Upper lobe of right lung (tissue), 1 donor: Measurements from ENCODE around the gene CCND3. TPM values are rescaled to one million over a fixed set of nuclear protein-coding genes. Genes with fewer than 3 reads are reported as not detected.

ENCODE experiments used
- ATAC-seq: fragments of 200-7000 bp; cut with Tn5 transposase; one replicate; pipeline ENCODE4 v1.9.1; 2020; ENCODE audit warnings: mild to moderate bottlenecking, moderate library complexity
- DNase-seq: peaks from one replicate; pipeline ENCODE4 v3.0.0-alpha.2; 2020
- H3K27ac ChIP-seq: fragments of 200-600 bp; one replicate; pipeline ENCODE4 v1.8.0; 2022
- H3K27me3 ChIP-seq: fragments of 200-600 bp; one replicate; pipeline ENCODE4 v1.8.0; 2022; ENCODE audit warnings: mild to moderate bottlenecking
- H3K36me3 ChIP-seq: fragments of 200-600 bp; one replicate; pipeline ENCODE4 v1.8.0; 2022
- H3K4me1 ChIP-seq: fragments of 200-600 bp; one replicate; pipeline ENCODE4 v1.8.0; 2022
- H3K4me3 ChIP-seq: fragments of 200-600 bp; one replicate; pipeline ENCODE4 v1.8.0; 2022; ENCODE audit warnings: mild to moderate bottlenecking
- H3K9me3 ChIP-seq: fragments of 200-600 bp; one replicate; pipeline ENCODE4 v1.8.0; 2022
- CTCF ChIP-seq: fragments of 200-600 bp; IDR thresholded peaks from one replicate; pipeline ENCODE4 v1.8.0; 2022; ENCODE audit warnings: antibody characterized with exemption
- intact Hi-C: fragments of 100-400 bp; cut with DNase I; formaldehyde crosslinking; loops from one replicate; pipeline ENCODE4 v1.11.0; 2022
- total RNA-seq: library from RNA; stranded (reverse); fragmentation: NEBNext Ultra II Directional; extraction: Animal tissue kit (Norgen Biotek cat#: 25700); gene quantifications from one replicate; pipeline ENCODE4 v1.2.1, GENCODE V29; 2021
- donor health status: DM: no; HTN: yes; CAD: no; lungs with severe emphysema.

CCND3 gene
- total RNA-seq, 1 donor from 2014 or later = 186 TPM

GRCh38 chr6:41974281-41974825, 32.7 kb upstream of the CCND3 start:
- ATAC-seq (no peak), DNase-seq (no peak)
- Histone ChIP-seq H3K27me3 (no peaks in the 10 kb centered on the region), H3K4me3 (no peak overlapping the region), H3K27ac (no peak overlapping the region), H3K4me1 (peaks cover 30% of the 10 kb centered on the region), H3K9me3 (no peaks in the 10 kb centered on the region), H3K36me3 (no peaks in the 10 kb centered on the region)
- no peak for TF ChIP-seq CTCF
- intact Hi-C loops = no loop called here

- H3K36me3 ChIP-seq = no peaks in the 10 kb centered on the region
- peaks cover 32% of the 10 kb centered on the region for H3K4me1 ChIP-seq
- no peak for TF ChIP-seq CTCF
- no peak for ATAC-seq
- H3K4me3 ChIP-seq = no peak overlapping the region
- no peaks in the 10 kb centered on the region for H3K9me3 ChIP-seq
- intact Hi-C loops = no loop called here
- H3K27me3 ChIP-seq = no peaks in the 10 kb centered on the region
- no peak for DNase-seq
- H3K27ac ChIP-seq = no peak overlapping the region
These were observed 31.2 kb upstream of the CCND3 start for GRCh38 chr6:41972826-41973225.

- intact Hi-C loops = no loop called here
- Histone ChIP-seq H3K27me3 (no peaks in the 10 kb centered on the region), H3K36me3 (no peaks in the 10 kb centered on the region), H3K4me3 (no peak overlapping the region), H3K4me1 (peaks cover 56% of the 10 kb centered on the region), H3K9me3 (no peaks in the 10 kb centered on the region), H3K27ac (no peak overlapping the region)
- ATAC-seq (peak; percentile 91), DNase-seq (peak; percentile 73)
- no peak for TF ChIP-seq CTCF
These were observed 28.8 kb upstream of the CCND3 start for GRCh38 chr6:41970436-41970846.

- no peak for TF ChIP-seq CTCF
- no peaks in the 10 kb centered on the region for H3K36me3 ChIP-seq
- no peak overlapping the region for H3K4me3 ChIP-seq
- H3K9me3 ChIP-seq = no peaks in the 10 kb centered on the region
- DNase-seq (no peak), ATAC-seq (peak; percentile 72)
- intact Hi-C loops = no loop called here
- peaks cover 56% of the 10 kb centered on the region for H3K4me1 ChIP-seq
- peak overlapping the region; percentile 61 for H3K27ac ChIP-seq
- no peaks in the 10 kb centered on the region for H3K27me3 ChIP-seq
These were observed 26.0 kb upstream of the CCND3 start for GRCh38 chr6:41967312-41968287.

GRCh38 chr6:41966961-41967311, 25.3 kb upstream of the CCND3 start:
- H3K4me1 ChIP-seq = peaks cover 54% of the 10 kb centered on the region
- H3K9me3 ChIP-seq = no peaks in the 10 kb centered on the region
- H3K4me3 ChIP-seq = no peak overlapping the region
- peak overlapping the region; percentile 61 for H3K27ac ChIP-seq
- intact Hi-C loops = no loop called here
- ATAC-seq = no peak
- TF ChIP-seq CTCF = no peak
- H3K27me3 ChIP-seq = no peaks in the 10 kb centered on the region
- H3K36me3 ChIP-seq = no peaks in the 10 kb centered on the region
- no peak for DNase-seq
